Spleen (tissue), 11 donors: Measurements from ENCODE around the gene FBXW5. TPM values are rescaled to one million over a fixed set of nuclear protein-coding genes. Genes with fewer than 3 reads are reported as not detected.

Experiments
- DNase-seq: peaks from one replicate; pipeline ENCODE4 v3.0.0-alpha.2; 2020
- H3K27ac ChIP-seq, 8 donors: fragments of 200-600 bp; sonication (generic) in 7 of 8; 1 replicate in 4 of 8; 2 replicates in 4 of 8; pipeline versions ENCODE4 v1.5.0 to v1.8.0; 2016 to 2021; ENCODE audit warnings: inconsistent platforms in 4 of 8, mild to moderate bottlenecking in 4 of 8, moderate library complexity in 1 of 8
- H3K27me3 ChIP-seq, 7 donors: fragments of 200-600 bp; sonication (generic) in 6 of 7; replicated peaks in 1 of 7; 1 replicate in 4 of 7; 2 replicates in 3 of 7; pipeline versions ENCODE4 v1.5.0 to v1.8.0; 2016 to 2021; ENCODE audit warnings: inconsistent platforms in 3 of 7, mild to moderate bottlenecking in 1 of 7
- H3K36me3 ChIP-seq, 6 donors: fragments of 200-600 bp; sonication (generic) in 5 of 6; 1 replicate in 4 of 6; 2 replicates in 2 of 6; pipeline versions ENCODE4 v1.5.0 to v1.8.0; 2016 to 2021; ENCODE audit warnings: inconsistent platforms in 2 of 6
- H3K4me1 ChIP-seq, 6 donors: fragments of 200-600 bp; sonication (generic) in 5 of 6; 1 replicate in 3 of 6; 2 replicates in 3 of 6; pipeline versions ENCODE4 v1.5.0 to v1.8.0; 2016 to 2021; ENCODE audit warnings: inconsistent platforms in 3 of 6
- H3K4me3 ChIP-seq, 8 donors: fragments of 200-600 bp; sonication (generic) in 7 of 8; 1 replicate in 4 of 8; 2 replicates in 4 of 8; pipeline versions ENCODE4 v1.5.0 to v1.8.0; 2016 to 2021; ENCODE audit warnings: inconsistent platforms in 4 of 8, mild to moderate bottlenecking in 4 of 8, moderate library complexity in 2 of 8
- H3K9me3 ChIP-seq, 8 donors: fragments of 200-600 bp; sonication (generic) in 7 of 8; 1 replicate in 4 of 8; 2 replicates in 4 of 8; pipeline versions ENCODE4 v1.5.0 to v1.8.0; 2016 to 2021; ENCODE audit warnings: inconsistent platforms in 4 of 8
- POLR2A ChIP-seq, 3 donors: fragments of 450-650 bp; IDR thresholded peaks; one replicate each; pipeline ENCODE4 v1.5.1; 2017; ENCODE audit warnings: antibody characterized with exemption in 3 of 3, mild to moderate bottlenecking in 1 of 3
- POLR2AphosphoS5 ChIP-seq, 3 donors: sonication (generic); formaldehyde crosslinking; IDR thresholded peaks; one replicate each; pipeline ENCODE4 v1.5.1; 2017; ENCODE audit warnings: antibody characterized with exemption in 3 of 3
- WGBS, 5 donors: extraction: QIAGEN DNeasy Blood & Tissue Kit in 3 of 5; methylation state at CpG; one replicate each; pipeline versions ENCODE4 v1.1.5 to v1.1.7; 2013 to 2018; 5-methylcytosine and 5-hydroxymethylcytosine counted together
- intact Hi-C: fragments of 100-400 bp; cut with DNase I; formaldehyde crosslinking; loops from one replicate; pipeline ENCODE4 v1.15.0; 2023; ENCODE audit warnings: low total_unique reads
- polyA plus RNA-seq, 3 donors: library from polyadenylated mRNA; stranded (reverse); fragments of 200-250 nt; gene quantifications; one replicate each; pipeline ENCODE4 v1.2.1, GENCODE V29; 2013
- total RNA-seq, 7 donors: library from RNA; depleted of rRNA in 3 of 7; stranded (reverse); fragments of >200 nt in 3 of 7; fragmentation: NEBNext Ultra II Directional in 4 of 7; extraction: Animal tissue kit (Norgen Biotek cat#: 25700) in 4 of 7; gene quantifications; one replicate each; pipeline versions ENCODE4 v1.1.0 to v1.2.1, GENCODE V29; 2016 to 2021
- TF ChIP-seq, protein P1 (sequence below), 11 experiments: fragments of 200-600 bp in 7 of 11; fragments of 450-650 bp in 4 of 11; sonication (generic) in 4 of 11; IDR thresholded peaks in 8 of 11; conservative IDR thresholded peaks in 3 of 11; 1 replicate in 7 of 11; 2 replicates in 4 of 11; pipeline versions ENCODE4 v1.4.0 to v1.8.0; 2016 to 2021; ENCODE audit warnings: antibody characterized with exemption in 11 of 11, inconsistent platforms in 4 of 11, mild to moderate bottlenecking in 1 of 11
- donor health status: healthy with polysubstance abuse.
- donor health status: DM: no; HTN: no; CAD: no; lungs with moderate emphysema.
- donor health status: DM: no; HTN: no; CAD: no.
- donor health status: Bipolar disorder and iron deficiency.
- donor health status: healthy.
- donor health status: DM: no; HTN: no; CAD: no.
- donor health status: DM: yes; HTN: yes; CAD: no.

FBXW5 gene
- total and polyA plus RNA-seq, 10 donors = 90.8 to 170 (median 114) TPM

DNA sequence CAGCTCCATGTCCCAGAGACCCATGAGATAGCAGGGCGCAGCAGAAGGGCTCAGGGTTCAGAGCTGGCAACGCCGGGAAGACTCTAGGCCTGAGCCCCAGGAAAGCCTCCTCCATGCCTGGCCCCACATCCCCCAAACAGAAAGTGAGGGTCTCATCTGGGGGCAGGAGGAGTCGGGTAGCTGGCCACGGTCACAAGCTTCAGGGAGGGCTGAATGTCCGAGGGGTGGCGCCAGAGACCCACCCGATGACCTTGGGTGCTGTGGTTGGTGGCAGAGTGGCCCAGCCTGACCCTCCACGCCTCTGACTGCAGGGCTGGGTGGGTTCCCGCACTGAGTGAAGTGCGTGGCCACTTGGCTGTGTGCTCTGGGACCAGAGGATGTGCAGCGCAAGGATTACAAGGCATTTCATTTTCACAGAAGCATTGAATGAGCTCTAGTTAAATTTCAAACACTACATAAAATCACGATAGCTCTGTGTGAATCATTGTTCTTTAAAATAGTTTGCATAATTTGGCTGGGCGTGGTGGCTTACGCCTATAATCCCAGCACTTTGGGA is 3.5 kb upstream of the FBXW5 start:
- H3K36me3 ChIP-seq = peaks cover 0 to 4% (median under 1%) of the 10 kb centered on the region in 6 donors
- TF ChIP-seq POLR2A (IDR thresholded peaks at IDR 0.05) = no peak
- peak in 2 of 3 donors; percentile 43 to 61 for TF ChIP-seq POLR2AphosphoS5 (IDR thresholded peaks at IDR 0.05)
- TF ChIP-seq, protein P1, sequence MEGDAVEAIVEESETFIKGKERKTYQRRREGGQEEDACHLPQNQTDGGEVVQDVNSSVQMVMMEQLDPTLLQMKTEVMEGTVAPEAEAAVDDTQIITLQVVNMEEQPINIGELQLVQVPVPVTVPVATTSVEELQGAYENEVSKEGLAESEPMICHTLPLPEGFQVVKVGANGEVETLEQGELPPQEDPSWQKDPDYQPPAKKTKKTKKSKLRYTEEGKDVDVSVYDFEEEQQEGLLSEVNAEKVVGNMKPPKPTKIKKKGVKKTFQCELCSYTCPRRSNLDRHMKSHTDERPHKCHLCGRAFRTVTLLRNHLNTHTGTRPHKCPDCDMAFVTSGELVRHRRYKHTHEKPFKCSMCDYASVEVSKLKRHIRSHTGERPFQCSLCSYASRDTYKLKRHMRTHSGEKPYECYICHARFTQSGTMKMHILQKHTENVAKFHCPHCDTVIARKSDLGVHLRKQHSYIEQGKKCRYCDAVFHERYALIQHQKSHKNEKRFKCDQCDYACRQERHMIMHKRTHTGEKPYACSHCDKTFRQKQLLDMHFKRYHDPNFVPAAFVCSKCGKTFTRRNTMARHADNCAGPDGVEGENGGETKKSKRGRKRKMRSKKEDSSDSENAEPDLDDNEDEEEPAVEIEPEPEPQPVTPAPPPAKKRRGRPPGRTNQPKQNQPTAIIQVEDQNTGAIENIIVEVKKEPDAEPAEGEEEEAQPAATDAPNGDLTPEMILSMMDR (IDR thresholded peaks at IDR 0.05 in 8 of 11, conservative IDR thresholded peaks at IDR 0.05 in 3 of 11) = peak in 10 of 11 experiments; percentile 14 to 67 (median 48)
- H3K27me3 ChIP-seq = no peaks in the 10 kb centered on the region
- H3K27ac ChIP-seq = peak overlapping the region in 6 of 8 donors; percentile 9 to 91 (median 50)
- H3K4me3 ChIP-seq = no peak overlapping the region
- intact Hi-C loops = loop anchor here (10.0 kb wide), 3 partner anchors 63 to 103 kb away; partner anchors contain the start of genes AJM1, FUT7, PHPT1 and TRAF2
- H3K9me3 ChIP-seq = no peaks in the 10 kb centered on the region
- peaks cover 25 to 92% (median 62%) of the 10 kb centered on the region in 6 donors for H3K4me1 ChIP-seq
- WGBS, 5 donors = 35 to 56% (median 45%) methylated on average over 7 to 15 of the region's 15 CpGs
- DNase-seq = peak; percentile 85

DNA sequence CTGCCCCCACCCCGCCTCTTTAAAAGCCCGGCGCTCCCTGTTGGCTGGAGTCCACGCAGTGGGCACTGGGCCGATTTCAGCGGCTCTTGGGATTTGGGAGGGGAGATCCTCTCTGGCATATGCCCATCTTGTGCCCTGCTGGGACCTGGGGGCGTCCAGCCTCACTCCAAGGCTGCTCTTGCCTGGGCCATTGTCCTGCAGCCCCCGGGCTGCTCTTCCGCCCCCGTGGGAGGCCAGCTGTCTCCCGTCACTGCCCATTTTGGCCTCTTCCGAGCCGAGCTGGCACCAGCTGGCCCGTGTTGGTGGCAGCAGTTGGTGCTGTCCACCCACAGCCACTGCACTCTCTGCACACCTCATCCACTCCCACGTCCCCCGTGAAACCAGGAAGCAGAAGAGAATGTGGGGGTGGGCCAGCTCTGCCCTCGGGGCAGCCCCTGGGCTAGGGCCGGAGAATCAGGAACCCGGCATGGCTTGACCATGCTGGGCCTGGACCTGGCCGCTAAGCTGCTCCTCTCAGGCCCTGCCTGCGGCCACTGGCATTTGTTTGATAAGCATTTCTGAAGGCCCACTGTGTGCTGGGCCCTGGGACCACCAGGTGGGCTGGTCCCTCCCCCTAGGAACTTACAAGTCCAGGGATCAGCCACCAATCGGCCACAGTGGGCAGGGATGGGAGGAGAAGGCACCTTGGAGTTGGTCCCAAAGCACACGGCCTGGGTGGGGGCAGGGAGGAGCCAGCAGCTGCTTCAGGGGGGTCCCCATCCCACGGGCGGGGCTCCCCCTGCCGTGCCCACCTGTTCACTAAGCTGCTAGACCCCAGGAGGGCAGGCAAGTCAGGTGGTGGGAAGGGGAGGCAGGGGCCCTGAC is 2.7 kb upstream of the FBXW5 start:
- Histone ChIP-seq H3K27me3 (no peaks in the 10 kb centered on the region), H3K27ac (peak overlapping the region in 6 of 8 donors; percentile 9 to 91 (median 50)), H3K4me1 (peaks cover 30 to 93% (median 68%) of the 10 kb centered on the region in 6 donors), H3K36me3 (peaks cover 3 to 12% (median 9%) of the 10 kb centered on the region in 6 donors), H3K9me3 (no peaks in the 10 kb centered on the region), H3K4me3 (no peak overlapping the region)
- WGBS, 5 donors = 59 to 81% (median 63%) methylated on average over 16 to 26 of the region's 26 CpGs
- intact Hi-C loops = loop anchor here (10.0 kb wide), 3 partner anchors 62 to 102 kb away; partner anchors contain the start of genes AJM1, FUT7, PHPT1 and TRAF2
- DNase-seq = peak; percentile 80
- TF ChIP-seq, protein P1 (IDR thresholded peaks at IDR 0.05 in 8 of 11, conservative IDR thresholded peaks at IDR 0.05 in 3 of 11) = no peak
- no peak for TF ChIP-seq POLR2A (IDR thresholded peaks at IDR 0.05)
- TF ChIP-seq POLR2AphosphoS5 (IDR thresholded peaks at IDR 0.05) = no peak

DNA sequence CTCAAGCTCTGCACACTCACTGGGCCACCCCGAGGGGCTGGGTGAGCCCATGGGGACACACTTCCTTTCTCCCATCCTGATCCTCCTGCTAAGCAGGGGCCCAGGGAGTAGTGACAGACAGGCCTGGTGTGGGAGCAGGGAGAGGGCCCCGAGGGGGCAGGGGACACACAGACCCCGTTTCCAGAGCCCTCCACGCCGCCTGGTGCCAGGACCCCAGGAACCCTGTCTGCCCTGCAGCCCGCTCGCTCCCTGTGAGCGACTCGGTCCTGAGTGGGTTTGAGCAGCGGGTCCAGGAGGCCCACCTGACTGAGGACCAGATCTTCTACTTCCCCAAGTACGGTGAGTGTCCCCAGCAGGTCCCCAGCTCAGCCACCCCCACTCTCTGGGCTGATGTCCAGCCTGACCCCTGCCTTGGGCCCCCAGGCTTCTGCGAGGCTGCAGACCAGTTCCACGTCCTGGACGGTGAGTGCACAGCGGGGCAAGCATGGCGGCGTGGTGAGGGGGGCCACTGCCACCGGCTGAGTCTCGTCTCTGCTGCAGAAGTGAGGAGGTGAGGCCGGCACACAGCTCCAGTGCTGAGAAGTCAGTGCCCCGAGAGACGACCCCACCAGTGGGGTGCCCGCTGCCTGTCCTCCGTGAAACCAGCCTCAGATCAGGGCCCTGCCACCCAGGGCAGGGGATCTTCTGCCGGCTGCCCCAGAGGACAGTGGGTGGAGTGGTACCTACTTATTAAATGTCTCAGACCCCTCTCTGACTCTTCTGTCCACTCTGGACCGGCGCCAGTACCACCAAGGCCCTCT is 1.9 kb upstream of the FBXW5 start:
- Histone ChIP-seq H3K4me3 (no peak overlapping the region), H3K4me1 (peaks cover 30 to 93% (median 71%) of the 10 kb centered on the region in 6 donors), H3K9me3 (no peaks in the 10 kb centered on the region), H3K27ac (peak overlapping the region in 5 of 8 donors; percentile 34 to 91 (median 62)), H3K36me3 (peaks cover 3 to 20% (median 17%) of the 10 kb centered on the region in 6 donors), H3K27me3 (no peaks in the 10 kb centered on the region)
- intact Hi-C loops = loop anchor here (10.0 kb wide), 3 partner anchors 62 to 102 kb away; partner anchors contain the start of genes AJM1, FUT7, PHPT1 and TRAF2
- DNase-seq = peak; percentile 81
- 80 to 88% (median 81%) methylated on average over 19 to 27 of the region's 27 CpGs for WGBS, 5 donors
- TF ChIP-seq POLR2A (IDR thresholded peaks at IDR 0.05) (no peak), POLR2AphosphoS5 (IDR thresholded peaks at IDR 0.05) (no peak)
- TF ChIP-seq, protein P1 (IDR thresholded peaks at IDR 0.05 in 8 of 11, conservative IDR thresholded peaks at IDR 0.05 in 3 of 11) = no peak
